Measurements from ENCODE around the gene RFFL.
A peak's percentile ranks its signal among the peaks of the same experiment; 100 is the strongest.
"Not testable (repeated sequence)": the region's sequence is repeated elsewhere in the genome, so short reads cannot be mapped to it uniquely, and the experiment has no call there.

Gene RFFL, protein sequence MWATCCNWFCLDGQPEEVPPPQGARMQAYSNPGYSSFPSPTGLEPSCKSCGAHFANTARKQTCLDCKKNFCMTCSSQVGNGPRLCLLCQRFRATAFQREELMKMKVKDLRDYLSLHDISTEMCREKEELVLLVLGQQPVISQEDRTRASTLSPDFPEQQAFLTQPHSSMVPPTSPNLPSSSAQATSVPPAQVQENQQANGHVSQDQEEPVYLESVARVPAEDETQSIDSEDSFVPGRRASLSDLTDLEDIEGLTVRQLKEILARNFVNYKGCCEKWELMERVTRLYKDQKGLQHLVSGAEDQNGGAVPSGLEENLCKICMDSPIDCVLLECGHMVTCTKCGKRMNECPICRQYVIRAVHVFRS

DNA sequence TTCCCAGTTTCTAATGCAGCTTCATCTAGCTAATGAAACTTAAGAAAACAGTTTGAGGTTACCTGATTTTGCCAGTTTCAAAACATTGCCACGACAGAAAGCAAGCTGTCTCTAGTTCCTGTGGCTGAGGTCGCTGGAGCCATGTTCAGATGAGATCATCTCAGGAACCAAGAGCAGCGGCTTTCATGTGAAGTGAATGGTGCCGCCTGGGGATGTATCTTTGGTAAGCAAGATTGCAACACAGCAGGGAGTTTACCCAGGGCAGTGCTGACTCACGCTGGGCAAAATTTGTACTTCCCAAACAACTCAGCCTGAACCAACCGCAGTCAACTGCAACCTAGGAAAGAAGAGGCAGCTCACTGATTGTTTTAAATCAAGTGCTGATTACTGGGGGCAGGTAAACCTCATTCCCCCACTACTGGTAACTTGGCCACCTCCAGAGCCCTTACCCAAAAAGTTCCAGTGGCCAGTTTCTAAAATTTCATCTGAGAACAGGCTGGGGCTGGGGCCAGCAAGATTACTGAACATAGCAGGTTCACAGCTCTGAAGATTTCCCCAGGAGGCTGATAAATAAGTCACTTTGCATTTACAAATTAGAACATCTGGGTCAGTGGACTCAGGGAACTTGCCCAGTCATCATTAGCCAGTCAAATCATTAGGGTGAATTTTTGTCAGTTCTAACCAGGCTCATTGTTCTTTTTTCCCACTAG is at the start of gene RFFL:
TSS of gene RFFL (minus strand) at position 194 of the 710 bp plus-strand sequence. CDS start 37,154 bp downstream, outside the sequence.
- intact Hi-C loops (cut with DNase I; ENCODE audit: low total_unique reads): no loop called here
- H3K27me3 ChIP-seq: no peaks in the 10 kb centered on the region
- DNase-seq: peak; percentile 94
- no peaks in the 10 kb centered on the region for H3K9me3 ChIP-seq
- H3K4me1 ChIP-seq: peaks cover 0 to 17% (median 9%) of the 10 kb centered on the region in 4 donors
- peak within 1 kb of the TSS; percentile 8 to 41 for H3K4me3 ChIP-seq
- TF ChIP-seq, protein P1, sequence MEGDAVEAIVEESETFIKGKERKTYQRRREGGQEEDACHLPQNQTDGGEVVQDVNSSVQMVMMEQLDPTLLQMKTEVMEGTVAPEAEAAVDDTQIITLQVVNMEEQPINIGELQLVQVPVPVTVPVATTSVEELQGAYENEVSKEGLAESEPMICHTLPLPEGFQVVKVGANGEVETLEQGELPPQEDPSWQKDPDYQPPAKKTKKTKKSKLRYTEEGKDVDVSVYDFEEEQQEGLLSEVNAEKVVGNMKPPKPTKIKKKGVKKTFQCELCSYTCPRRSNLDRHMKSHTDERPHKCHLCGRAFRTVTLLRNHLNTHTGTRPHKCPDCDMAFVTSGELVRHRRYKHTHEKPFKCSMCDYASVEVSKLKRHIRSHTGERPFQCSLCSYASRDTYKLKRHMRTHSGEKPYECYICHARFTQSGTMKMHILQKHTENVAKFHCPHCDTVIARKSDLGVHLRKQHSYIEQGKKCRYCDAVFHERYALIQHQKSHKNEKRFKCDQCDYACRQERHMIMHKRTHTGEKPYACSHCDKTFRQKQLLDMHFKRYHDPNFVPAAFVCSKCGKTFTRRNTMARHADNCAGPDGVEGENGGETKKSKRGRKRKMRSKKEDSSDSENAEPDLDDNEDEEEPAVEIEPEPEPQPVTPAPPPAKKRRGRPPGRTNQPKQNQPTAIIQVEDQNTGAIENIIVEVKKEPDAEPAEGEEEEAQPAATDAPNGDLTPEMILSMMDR (IDR thresholded peaks at IDR 0.05): peak in 1 of 2 experiments; percentile 13
- H3K36me3 ChIP-seq: no peaks in the 10 kb centered on the region
- peak within 1 kb of the TSS; percentile 73 to 80 for H3K27ac ChIP-seq

DNA sequence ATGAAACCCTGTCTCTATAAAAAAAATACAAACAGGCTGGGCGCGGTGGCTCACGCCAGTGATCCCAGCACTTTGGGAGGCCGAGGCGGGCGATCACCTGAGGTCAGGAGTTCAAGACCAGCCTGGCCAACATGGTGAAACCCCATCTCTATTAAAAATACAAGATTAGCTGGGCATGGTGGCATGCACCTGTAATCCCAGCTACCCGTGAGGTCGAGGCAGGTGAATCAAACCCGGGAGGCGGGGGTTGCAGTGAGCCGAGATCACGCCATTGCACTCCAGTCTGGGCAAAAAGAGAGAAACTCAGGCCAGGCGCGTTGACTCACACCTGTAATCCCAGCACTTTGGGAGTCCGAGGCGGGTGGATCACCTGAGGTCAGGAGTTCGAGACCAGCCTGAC is 47.3 kb upstream of the RFFL start:
- not testable (repeated sequence) for H3K27me3 ChIP-seq, H3K27ac ChIP-seq, H3K4me3 ChIP-seq, H3K4me1 ChIP-seq, H3K9me3 ChIP-seq
- peaks cover 6 to 15% (median 9%) of the 10 kb centered on the region in 3 donors for H3K36me3 ChIP-seq
- peak in 1 of 2 donors; percentile 25 for DNase-seq
- intact Hi-C loops (cut with DNase I; ENCODE audit: low total_unique reads): loop anchor here (10.0 kb wide), 1 partner anchor 126 kb away; the partner anchor contains the start of gene LIG3

DNA sequence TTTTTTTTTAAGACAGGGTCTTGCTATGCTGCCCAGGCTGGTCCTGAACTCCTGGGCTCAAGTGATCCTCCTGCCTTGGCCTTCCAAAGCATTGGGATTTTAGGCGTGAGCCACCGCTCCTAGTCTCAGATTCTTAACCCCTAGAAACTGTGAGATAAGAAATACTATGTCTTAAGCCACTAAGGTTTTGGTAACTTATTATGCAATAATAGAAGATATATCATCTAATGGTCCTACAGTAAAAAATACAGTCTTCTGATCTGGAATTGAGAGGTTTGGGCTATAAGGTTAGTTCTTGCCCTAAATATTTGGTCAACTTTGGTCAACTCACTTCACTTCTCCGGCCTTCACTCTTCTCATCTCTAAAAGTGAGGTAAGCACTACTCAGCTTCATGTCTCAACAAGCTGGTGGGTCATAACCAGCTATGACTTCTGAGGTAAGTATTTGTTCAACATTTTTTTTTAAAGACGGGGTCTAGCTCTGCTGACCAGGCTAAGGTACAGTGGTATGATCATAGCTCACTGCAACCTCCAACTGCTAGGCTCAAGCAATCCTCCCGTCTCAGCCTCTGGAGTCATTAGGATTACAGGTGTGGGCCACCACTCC is 41.4 kb upstream of the RFFL start:
- TF ChIP-seq, protein P1 (IDR thresholded peaks at IDR 0.05): no peak
- intact Hi-C loops (cut with DNase I; ENCODE audit: low total_unique reads): no loop called here
- Histone ChIP-seq H3K27ac (no peak overlapping the region), H3K27me3 (no peaks in the 10 kb centered on the region), H3K36me3 (peaks cover 15 to 64% (median 43%) of the 10 kb centered on the region in 3 donors), H3K9me3 (no peaks in the 10 kb centered on the region), H3K4me1 (no peaks in the 10 kb centered on the region), H3K4me3 (no peak overlapping the region)
- DNase-seq: no peak

GRCh38 chr17:35103271-35103670 is 39.8 kb upstream of the RFFL start:
- Histone ChIP-seq H3K4me1 (no peaks in the 10 kb centered on the region), H3K9me3 (no peaks in the 10 kb centered on the region), H3K27me3 (no peaks in the 10 kb centered on the region), H3K4me3 (no peak overlapping the region), H3K36me3 (peaks cover 22 to 80% (median 57%) of the 10 kb centered on the region in 3 donors), H3K27ac (no peak overlapping the region)
- intact Hi-C loops (cut with DNase I; ENCODE audit: low total_unique reads): no loop called here
- no peak for DNase-seq
- TF ChIP-seq, protein P1 (IDR thresholded peaks at IDR 0.05): no peak

DNA sequence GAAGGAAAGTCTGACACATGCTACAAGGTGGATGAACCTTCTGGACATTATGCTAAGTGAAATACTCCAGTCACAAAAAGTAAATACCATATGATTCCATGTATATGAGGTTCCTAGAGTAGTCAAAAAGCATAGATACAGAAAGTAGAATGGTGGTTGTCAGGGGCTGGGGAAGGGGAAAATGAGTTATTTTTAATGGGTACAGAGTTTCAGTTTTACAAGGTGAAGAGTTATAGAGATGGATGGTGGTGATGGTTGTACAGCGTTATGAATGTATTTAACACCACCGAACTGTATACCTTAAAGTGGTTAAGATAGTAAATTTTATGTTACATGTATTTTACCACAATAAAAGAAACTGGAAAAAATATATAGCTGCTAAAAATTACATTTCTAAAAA is 38.2 kb upstream of the RFFL start:
- Histone ChIP-seq H3K36me3 (peaks cover 22 to 85% (median 57%) of the 10 kb centered on the region in 3 donors), H3K27me3 (no peaks in the 10 kb centered on the region), H3K4me3 (no peak overlapping the region), H3K27ac (no peak overlapping the region), H3K9me3 (no peaks in the 10 kb centered on the region), H3K4me1 (no peaks in the 10 kb centered on the region)
- TF ChIP-seq, protein P1 (IDR thresholded peaks at IDR 0.05): no peak
- DNase-seq: no peak
- intact Hi-C loops (cut with DNase I; ENCODE audit: low total_unique reads): no loop called here

All from tibial artery (tissue), 4 donors.